Uterus (tissue), 2 donors: ENCODE data around the gene TIGD3.

Experiments used
- CTCF ChIP-seq, 4 experiments: fragments of 200-600 bp in 2 of 4; fragments of 450-650 bp in 2 of 4; sonication (generic) in 2 of 4; IDR thresholded peaks; one replicate each; pipeline ENCODE4 v1.5.1; 2016 to 2019; ENCODE audit warnings: antibody characterized with exemption in 4 of 4, mild to moderate bottlenecking in 2 of 4, moderate library complexity in 1 of 4
- POLR2A ChIP-seq, 2 donors: fragments of 450-650 bp; IDR thresholded peaks; one replicate each; pipeline ENCODE4 v1.6.1; 2016; ENCODE audit warnings: antibody characterized with exemption in 2 of 2, mild to moderate bottlenecking in 1 of 2, moderate library complexity in 1 of 2

DNA sequence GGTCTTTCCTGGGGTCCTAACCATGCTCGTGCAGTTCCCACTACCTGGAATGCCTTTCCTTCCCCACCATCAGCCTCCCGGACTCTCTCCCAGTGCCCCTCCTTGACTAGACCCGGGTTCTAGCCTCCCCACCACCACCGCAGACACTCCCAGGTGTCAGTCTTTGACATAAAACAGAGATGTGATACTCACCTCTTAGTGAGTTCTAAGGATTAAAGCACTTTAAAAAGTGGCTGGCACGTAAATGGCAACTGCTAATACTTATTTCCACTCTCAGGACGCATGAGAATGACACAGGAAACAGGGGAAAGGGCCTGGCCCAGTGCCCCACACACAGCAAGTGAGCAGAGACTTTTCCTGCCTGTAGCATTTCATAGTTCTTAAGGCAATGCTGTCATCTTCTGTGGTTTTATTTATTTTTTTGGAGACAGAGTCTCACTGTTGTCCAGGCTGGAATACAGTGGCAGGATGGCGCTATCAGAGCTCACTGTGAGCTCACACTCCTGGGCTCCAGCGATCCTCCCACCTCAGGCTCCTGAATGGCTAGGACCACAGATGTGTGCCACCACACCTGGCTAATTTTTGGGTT lies 29.8 kb downstream of the TIGD3 start:
- TF ChIP-seq CTCF (IDR thresholded peaks at IDR 0.05) (no peak), POLR2A (IDR thresholded peaks at IDR 0.05) (no peak)
